Measurements from ENCODE around the gene TMTC3.
A peak's percentile ranks its signal among the peaks of the same experiment; 100 is the strongest.

Gene TMTC3

DNA sequence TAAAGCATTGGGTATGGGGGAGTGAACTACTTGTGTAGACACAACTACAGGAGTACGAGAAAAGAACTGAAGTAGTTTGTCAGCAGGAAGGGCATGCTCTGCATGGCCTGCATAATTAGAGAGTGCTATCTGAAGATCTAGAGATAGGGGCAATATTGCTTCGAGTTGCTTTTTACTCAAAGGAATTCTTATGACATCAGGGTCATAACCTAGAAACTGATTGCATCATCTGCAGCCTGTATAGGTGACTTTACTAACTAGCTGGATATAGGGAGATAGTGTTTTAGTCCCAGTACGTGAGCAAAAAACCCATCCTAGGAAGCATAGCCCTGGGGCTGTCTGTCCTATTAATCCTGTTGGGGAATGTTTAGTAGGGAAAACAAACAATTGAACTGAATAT, 39.8 kb downstream of the TMTC3 start:
- CTCF ChIA-PET: interaction anchor here (0.6 kb wide), 1 partner anchor 831 kb away, joined by 3 read pairs; no protein-coding TSS in a partner anchor
- POLR2A ChIA-PET (ENCODE audit: low non-redundant PET): no interaction called here
- no peak overlapping the region for H3K27ac ChIP-seq
- TF ChIP-seq, protein P1, sequence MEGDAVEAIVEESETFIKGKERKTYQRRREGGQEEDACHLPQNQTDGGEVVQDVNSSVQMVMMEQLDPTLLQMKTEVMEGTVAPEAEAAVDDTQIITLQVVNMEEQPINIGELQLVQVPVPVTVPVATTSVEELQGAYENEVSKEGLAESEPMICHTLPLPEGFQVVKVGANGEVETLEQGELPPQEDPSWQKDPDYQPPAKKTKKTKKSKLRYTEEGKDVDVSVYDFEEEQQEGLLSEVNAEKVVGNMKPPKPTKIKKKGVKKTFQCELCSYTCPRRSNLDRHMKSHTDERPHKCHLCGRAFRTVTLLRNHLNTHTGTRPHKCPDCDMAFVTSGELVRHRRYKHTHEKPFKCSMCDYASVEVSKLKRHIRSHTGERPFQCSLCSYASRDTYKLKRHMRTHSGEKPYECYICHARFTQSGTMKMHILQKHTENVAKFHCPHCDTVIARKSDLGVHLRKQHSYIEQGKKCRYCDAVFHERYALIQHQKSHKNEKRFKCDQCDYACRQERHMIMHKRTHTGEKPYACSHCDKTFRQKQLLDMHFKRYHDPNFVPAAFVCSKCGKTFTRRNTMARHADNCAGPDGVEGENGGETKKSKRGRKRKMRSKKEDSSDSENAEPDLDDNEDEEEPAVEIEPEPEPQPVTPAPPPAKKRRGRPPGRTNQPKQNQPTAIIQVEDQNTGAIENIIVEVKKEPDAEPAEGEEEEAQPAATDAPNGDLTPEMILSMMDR (conservative IDR thresholded peaks at IDR 0.05; ENCODE audit: low read depth): no peak
- DNase-seq (ENCODE audit: low spot score): no peak

DNA sequence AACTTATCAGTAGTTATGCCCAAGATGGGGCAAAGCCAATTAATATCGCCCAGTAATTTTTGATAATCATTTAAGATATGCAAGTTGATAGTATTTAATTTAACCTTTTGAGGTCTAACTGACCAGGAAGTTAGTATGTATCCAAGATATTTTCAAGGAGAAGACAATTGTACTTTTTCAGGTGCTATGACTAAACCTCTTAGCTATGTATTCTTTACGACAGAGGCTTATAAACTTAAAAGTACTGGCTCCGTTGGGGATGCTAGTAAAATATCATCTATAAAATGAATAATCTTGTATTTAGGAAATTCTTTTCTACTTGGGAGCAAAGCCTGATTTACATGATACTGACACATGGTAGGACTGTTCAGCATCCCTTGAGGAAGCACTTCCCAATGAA, 40.3 kb downstream of the TMTC3 start:
- POLR2A ChIA-PET (ENCODE audit: low non-redundant PET): no interaction called here

DNA sequence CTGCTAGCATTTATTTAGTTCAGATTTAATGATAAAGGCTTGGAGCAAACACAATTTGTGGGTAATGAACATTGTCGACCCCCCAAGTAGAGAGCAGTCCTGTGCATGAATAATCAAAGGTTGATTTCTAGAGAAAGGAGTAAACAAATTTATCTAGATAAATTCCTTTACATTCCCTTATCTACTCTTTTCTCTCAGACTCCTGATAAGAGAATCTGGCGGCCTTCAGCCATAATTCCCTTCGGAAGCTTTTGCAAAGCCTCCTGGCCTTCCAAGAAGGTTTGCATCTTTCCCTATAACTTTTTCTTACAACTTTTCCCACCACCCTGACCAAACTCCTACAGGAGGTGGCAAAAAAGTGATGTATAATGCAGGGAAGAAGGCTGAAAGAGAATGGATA, 42.1 kb downstream of the TMTC3 start:
- no peak for DNase-seq (ENCODE audit: low spot score)
- H3K27ac ChIP-seq: no peak overlapping the region
- CTCF ChIA-PET: interaction anchor here (0.6 kb wide), 1 partner anchor 1166 kb away, joined by 4 read pairs; no protein-coding TSS in a partner anchor
- TF ChIP-seq, protein P1 (conservative IDR thresholded peaks at IDR 0.05; ENCODE audit: low read depth): no peak
- POLR2A ChIA-PET (ENCODE audit: low non-redundant PET): no interaction called here

More for the DNA sequence above, 40.3 kb downstream of the TMTC3 start:
- no peak overlapping the region for H3K27ac ChIP-seq
- CTCF ChIA-PET: interaction anchor here (0.6 kb wide), 1 partner anchor 831 kb away, joined by 3 read pairs; no protein-coding TSS in a partner anchor
- TF ChIP-seq, protein P1 (conservative IDR thresholded peaks at IDR 0.05; ENCODE audit: low read depth): no peak
- no peak for DNase-seq (ENCODE audit: low spot score)

DNA sequence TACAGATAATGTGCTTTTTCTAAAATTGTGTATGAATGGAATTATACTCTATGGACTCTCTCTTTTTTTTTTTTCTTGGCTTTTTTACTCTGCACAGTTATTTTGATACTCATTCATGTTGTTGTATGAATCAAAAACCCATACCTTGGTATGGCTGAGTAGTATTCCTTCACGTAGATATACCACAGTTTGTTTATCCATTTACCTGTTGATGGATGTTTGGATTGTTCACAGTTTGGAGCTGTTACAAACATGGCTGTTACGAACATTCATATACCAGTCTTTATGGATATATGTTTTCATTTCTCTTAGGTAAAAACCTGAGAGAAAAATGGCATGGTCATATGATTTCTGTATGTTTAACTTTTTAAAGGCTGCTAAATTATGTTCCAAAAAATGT, 43.2 kb downstream of the TMTC3 start:
- DNase-seq (ENCODE audit: low spot score): no peak
- no peak overlapping the region for H3K27ac ChIP-seq
- TF ChIP-seq, protein P1 (conservative IDR thresholded peaks at IDR 0.05; ENCODE audit: low read depth): no peak
- ChIA-PET CTCF (interaction anchor here (0.6 to 0.7 kb wide), 2 partner anchors 30 to 94 kb away, joined by 5 to 6 read pairs; no protein-coding TSS in a partner anchor), POLR2A (ENCODE audit: low non-redundant PET) (no interaction called here)

DNA sequence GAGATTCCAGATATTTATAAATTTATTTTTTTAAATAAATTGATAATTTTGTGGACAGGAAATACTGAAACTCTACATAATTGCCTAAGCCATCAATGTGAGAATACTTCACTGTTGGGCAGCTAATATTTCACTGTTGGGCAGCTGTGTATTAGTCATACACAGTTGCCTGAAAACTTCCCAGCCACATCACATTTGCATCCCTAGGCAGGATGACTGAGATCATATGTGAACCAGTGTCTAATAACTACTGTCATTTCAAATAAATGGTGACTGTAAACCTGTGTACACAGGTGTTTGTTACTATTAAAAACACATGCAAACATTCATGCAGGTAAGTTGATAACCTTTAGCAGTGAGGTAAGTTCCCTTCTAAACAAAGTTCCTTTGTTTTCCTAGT, 43.9 kb downstream of the TMTC3 start:
- DNase-seq (ENCODE audit: low spot score): peak; percentile 53
- POLR2A ChIA-PET (ENCODE audit: low non-redundant PET): no interaction called here
- CTCF ChIA-PET: interaction anchor here (0.6 kb wide), 1 partner anchor 93 kb away, joined by 5 read pairs; no protein-coding TSS in a partner anchor
- H3K27ac ChIP-seq: no peak overlapping the region
- TF ChIP-seq, protein P1 (conservative IDR thresholded peaks at IDR 0.05; ENCODE audit: low read depth): no peak

DNA sequence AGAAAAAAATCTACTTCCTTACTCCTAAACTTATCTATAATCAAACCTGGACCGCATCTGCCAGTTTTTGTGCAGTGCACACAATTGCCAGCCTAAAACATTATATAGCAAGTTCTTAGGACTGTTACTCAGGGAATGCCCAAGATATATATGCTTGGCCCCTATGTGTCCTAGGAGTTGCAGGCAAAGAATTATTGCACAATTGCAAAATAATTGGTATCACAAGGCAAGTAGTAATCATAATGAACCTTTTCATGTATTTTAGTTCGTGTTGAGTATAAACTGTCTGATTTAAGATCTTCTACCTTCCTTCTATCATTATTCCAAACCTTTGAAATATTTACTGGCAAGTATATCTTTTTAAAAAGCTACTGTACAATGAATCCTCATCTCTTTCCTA, 45.5 kb downstream of the TMTC3 start:
- TF ChIP-seq, protein P1 (conservative IDR thresholded peaks at IDR 0.05; ENCODE audit: low read depth): no peak
- ChIA-PET CTCF (interaction anchor here (1.1 kb wide), 1 partner anchor 774 kb away, joined by 3 read pairs; no protein-coding TSS in a partner anchor), POLR2A (ENCODE audit: low non-redundant PET) (no interaction called here)
- H3K27ac ChIP-seq: no peak overlapping the region
- DNase-seq (ENCODE audit: low spot score): no peak
